HEK293T (cell line): ENCODE measurements around the gene CENPT.

Experiments
- CTCF ChIA-PET: fragments of 350-600 bp; formaldehyde crosslinking; extraction: SDS; loops from one replicate; lab custom pipeline; 2021; ENCODE audit warnings: antibody characterized with exemption, inconsistent platforms; lab: Yijun Ruan, JAX
- POLR2A ChIA-PET: fragments of 350-600 bp; formaldehyde crosslinking; extraction: SDS; loops from one replicate; lab custom pipeline; 2020; ENCODE audit warnings: antibody characterized with exemption, inconsistent platforms; lab: Yijun Ruan, JAX
- DNase-seq: peaks from one replicate; pipeline ENCODE4 v3.0.0; 2012; ENCODE audit warnings: mixed read lengths; ENCODE audit errors: extremely low spot score
- ARNT ChIP-seq: fragments of 450-650 bp; IDR thresholded peaks from 2 replicates; pipeline ENCODE4 v1.6.1; 2017; ENCODE audit warnings: mild to moderate bottlenecking
- BHLHE40 ChIP-seq: fragments of 450-650 bp; IDR thresholded peaks from 2 replicates; pipeline ENCODE4 v1.6.1; 2016; ENCODE audit warnings: mild to moderate bottlenecking, moderate library complexity, borderline replicate concordance
- CTBP1 ChIP-seq: fragments of 450-650 bp; IDR thresholded peaks from 2 replicates; pipeline ENCODE4 v1.6.1; 2016; ENCODE audit warnings: borderline replicate concordance
- ELF4 ChIP-seq: fragments of 450-650 bp; IDR thresholded peaks from 2 replicates; pipeline ENCODE4 v1.6.1; 2017; ENCODE audit warnings: antibody characterized with exemption
- FOXA1 ChIP-seq: fragments of 450-650 bp; IDR thresholded peaks from 2 replicates; pipeline ENCODE4 v1.6.1; 2016; ENCODE audit warnings: mild to moderate bottlenecking
- FOXK2 ChIP-seq: fragments of 450-650 bp; IDR thresholded peaks from 2 replicates; pipeline ENCODE4 v1.6.1; 2016; ENCODE audit warnings: mild to moderate bottlenecking
- FOXM1 ChIP-seq: fragments of 450-650 bp; IDR thresholded peaks from 2 replicates; pipeline ENCODE4 v1.6.1; 2017; ENCODE audit warnings: mild to moderate bottlenecking, borderline replicate concordance
- HDGF ChIP-seq: fragments of 450-650 bp; IDR thresholded peaks from 2 replicates; pipeline ENCODE4 v1.6.1; 2017; ENCODE audit warnings: antibody characterized with exemption, borderline replicate concordance
- L3MBTL2 ChIP-seq: fragments of 450-650 bp; conservative IDR thresholded peaks from 2 replicates; pipeline ENCODE4 v1.6.1; 2016; ENCODE audit warnings: mild to moderate bottlenecking
- LEF1 ChIP-seq: fragments of 450-650 bp; IDR thresholded peaks from 2 replicates; pipeline ENCODE4 v1.6.1; 2017; ENCODE audit warnings: mild to moderate bottlenecking, borderline replicate concordance
- NFRKB ChIP-seq: fragments of 450-650 bp; IDR thresholded peaks from 2 replicates; pipeline ENCODE4 v1.6.1; 2016; ENCODE audit warnings: mild to moderate bottlenecking, moderate library complexity
- PKNOX1 ChIP-seq: fragments of 450-650 bp; IDR thresholded peaks from 2 replicates; pipeline ENCODE4 v1.6.1; 2016
- SP1 ChIP-seq: fragments of 450-650 bp; IDR thresholded peaks from 2 replicates; pipeline ENCODE4 v1.6.1; 2017
- SUZ12 ChIP-seq: fragments of 450-650 bp; IDR thresholded peaks from 2 replicates; pipeline ENCODE4 v1.6.1; 2016; ENCODE audit warnings: mild to moderate bottlenecking
- TARDBP ChIP-seq: fragments of 450-650 bp; IDR thresholded peaks from 2 replicates; pipeline ENCODE4 v1.6.1; 2016
- ZNF384 ChIP-seq: fragments of 450-650 bp; IDR thresholded peaks from 2 replicates; pipeline ENCODE4 v1.6.1; 2016

The CENPT gene

GRCh38 chr16:67888331-67888730 lies 40.8 kb upstream of the CENPT start:
- CTCF ChIA-PET = interaction anchor here (0.6 kb wide), 1 partner anchor 72 kb away, joined by 3 read pairs; no protein-coding TSS in a partner anchor
- no peak for TF ChIP-seq TARDBP
- TF ChIP-seq FOXA1 = no peak
- no peak for TF ChIP-seq HDGF
- no peak for TF ChIP-seq ELF4
- no peak for TF ChIP-seq FOXM1
- TF ChIP-seq LEF1 = no peak
- POLR2A ChIA-PET = interaction anchor here (0.9 kb wide), 1 partner anchor 10 kb away, joined by 3 read pairs; no protein-coding TSS in a partner anchor
- no peak for DNase-seq

- TF ChIP-seq ZNF384 = no peak
- no peak for TF ChIP-seq L3MBTL2
- no peak for TF ChIP-seq TARDBP
- TF ChIP-seq FOXM1 = no peak
- TF ChIP-seq FOXA1 = no peak
- no peak for TF ChIP-seq LEF1
- TF ChIP-seq SUZ12 = no peak
- TF ChIP-seq SP1 = no peak
- no peak for TF ChIP-seq ARNT
- TF ChIP-seq PKNOX1 = no peak
- no peak for TF ChIP-seq BHLHE40
- no peak for TF ChIP-seq NFRKB
- TF ChIP-seq FOXK2 = no peak
- TF ChIP-seq ELF4 = no peak
- DNase-seq = no peak
- ChIA-PET POLR2A (interaction anchor here (0.8 to 1.2 kb wide), 3 partner anchors 11 to 226 kb away, joined by 3 to 4 read pairs (median 3); partner anchors contain the start of genes ACD, DDX28, DUS2 and PARD6A), CTCF (interaction anchor here (0.8 kb wide), 1 partner anchor 13 kb away, joined by 3 read pairs; the partner anchor contains the start of gene EDC4)
Measured at GRCh38 chr16:67886387-67886786, 38.9 kb upstream of the CENPT start.

GRCh38 chr16:67885976-67886375 lies 38.5 kb upstream of the CENPT start:
- CTCF ChIA-PET = interaction anchor here (0.8 kb wide), 1 partner anchor 13 kb away, joined by 3 read pairs; the partner anchor contains the start of gene EDC4

GRCh38 chr16:67885545-67885944 lies 38.1 kb upstream of the CENPT start:
- ChIA-PET CTCF (interaction anchor here (0.8 kb wide), 1 partner anchor 12 kb away, joined by 3 read pairs; the partner anchor contains the start of gene EDC4), POLR2A (interaction anchor here (0.8 to 1.1 kb wide), 2 partner anchors 12 to 225 kb away, joined by 4 read pairs; partner anchors contain the start of genes ACD, EDC4 and PARD6A)
- no peak for DNase-seq
- TF ChIP-seq LEF1 = no peak
- TF ChIP-seq SP1 = no peak
- no peak for TF ChIP-seq CTBP1
- TF ChIP-seq TARDBP = no peak
- TF ChIP-seq HDGF = no peak
- TF ChIP-seq FOXA1 = no peak
- TF ChIP-seq ELF4 = no peak
- no peak for TF ChIP-seq SUZ12
- no peak for TF ChIP-seq ZNF384
- no peak for TF ChIP-seq FOXM1
- no peak for TF ChIP-seq L3MBTL2
- TF ChIP-seq NFRKB = no peak

More at GRCh38 chr16:67885976-67886375, 38.5 kb upstream of the CENPT start:
- DNase-seq = no peak
- POLR2A ChIA-PET = interaction anchor here (0.8 to 1.2 kb wide), 4 partner anchors 11 to 226 kb away, joined by 3 to 4 read pairs (median 4); partner anchors contain the start of genes ACD, DDX28, DUS2 and EDC4
- TF ChIP-seq BHLHE40 (no peak), HDGF (no peak), PKNOX1 (no peak), LEF1 (no peak), FOXM1 (no peak), L3MBTL2 (no peak), SUZ12 (no peak), NFRKB (no peak), ARNT (no peak), FOXA1 (no peak)

GRCh38 chr16:67884684-67885083 lies 37.2 kb upstream of the CENPT start, which contains the start of gene NRN1L:
Gene NRN1L, plus strand, starts transcription at chr16:67884885. Its CDS starts 19 bp downstream, at chr16:67884904.
- POLR2A ChIA-PET = interaction anchor here (1.1 to 1.4 kb wide), 3 partner anchors 11 to 12 kb away, joined by 3 to 4 read pairs (median 4); partner anchors contain the start of gene EDC4
- CTCF ChIA-PET = interaction anchor here (0.6 to 2.3 kb wide), 8 partner anchors 10 to 228 kb away, joined by 3 to 8 read pairs (median 4); partner anchors contain the start of gene EDC4
- no peak for TF ChIP-seq FOXA1
- TF ChIP-seq ZNF384 = no peak
- no peak for TF ChIP-seq ELF4
- no peak for TF ChIP-seq PKNOX1
- DNase-seq = peak; percentile 78

GRCh38 chr16:67883872-67884261 lies 36.4 kb upstream of the CENPT start:
- no peak for TF ChIP-seq BHLHE40
- TF ChIP-seq NFRKB = no peak
- no peak for TF ChIP-seq ELF4
- TF ChIP-seq FOXK2 = no peak
- TF ChIP-seq ZNF384 = no peak
- no peak for TF ChIP-seq SP1
- TF ChIP-seq CTBP1 = no peak
- no peak for TF ChIP-seq L3MBTL2
- no peak for TF ChIP-seq LEF1
- no peak for TF ChIP-seq FOXM1
- no peak for TF ChIP-seq PKNOX1
- no peak for TF ChIP-seq FOXA1
- peak; percentile 74 for DNase-seq
- ChIA-PET POLR2A (interaction anchor here (1.4 to 1.7 kb wide), 4 partner anchors 8 to 52 kb away, joined by 3 to 4 read pairs (median 4); no protein-coding TSS in a partner anchor), CTCF (interaction anchor here (0.5 to 2.3 kb wide), 19 partner anchors 9 to 282 kb away, joined by 3 to 8 read pairs (median 5); partner anchors contain the start of genes CTRL and EDC4)
